Stimulated activated CD8-positive, alpha-beta memory T cell treated with anti-CD3 and anti-CD28 coated beads, Interleukin-15, amount 100 ng/mL, for 48 hours (primary cell): ENCODE measurements around the gene OR2T11.
"Not testable (repeated sequence)": the region's sequence is repeated elsewhere in the genome, so short reads cannot be mapped to it uniquely, and the experiment has no call there.

Source experiments
- DNase-seq, 2 donors: peaks; one replicate each; pipeline ENCODE4 v3.0.0-alpha.2; 2020; ENCODE audit warnings: low read depth in 2 of 2

Gene OR2T11, protein sequence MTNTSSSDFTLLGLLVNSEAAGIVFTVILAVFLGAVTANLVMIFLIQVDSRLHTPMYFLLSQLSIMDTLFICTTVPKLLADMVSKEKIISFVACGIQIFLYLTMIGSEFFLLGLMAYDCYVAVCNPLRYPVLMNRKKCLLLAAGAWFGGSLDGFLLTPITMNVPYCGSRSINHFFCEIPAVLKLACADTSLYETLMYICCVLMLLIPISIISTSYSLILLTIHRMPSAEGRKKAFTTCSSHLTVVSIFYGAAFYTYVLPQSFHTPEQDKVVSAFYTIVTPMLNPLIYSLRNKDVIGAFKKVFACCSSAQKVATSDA

DNA sequence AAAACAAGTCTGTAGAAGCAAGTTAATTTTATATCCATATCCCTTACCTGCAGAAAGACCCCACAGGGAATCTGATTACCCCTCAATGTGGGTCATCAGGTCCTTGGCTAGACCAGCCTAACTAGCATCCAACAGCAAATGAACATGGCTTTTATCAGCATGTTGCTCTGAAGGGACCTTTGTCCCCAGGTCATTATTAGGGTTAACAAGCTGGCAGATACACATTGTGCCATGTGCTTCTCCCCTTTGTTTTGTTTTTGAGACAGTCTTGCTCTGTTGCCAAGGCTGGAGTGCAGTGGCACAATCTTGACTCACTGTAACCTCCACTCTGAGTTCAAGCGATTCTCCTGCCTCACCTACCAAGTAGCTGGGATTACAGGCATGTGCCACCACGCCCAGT, at the start of gene OR2T11:
Gene OR2T11, minus strand, starts transcription at position 101 of the 400 bp plus-strand sequence. CDS start 7,963 bp downstream, outside the sequence.
- not testable (repeated sequence) for DNase-seq

DNA sequence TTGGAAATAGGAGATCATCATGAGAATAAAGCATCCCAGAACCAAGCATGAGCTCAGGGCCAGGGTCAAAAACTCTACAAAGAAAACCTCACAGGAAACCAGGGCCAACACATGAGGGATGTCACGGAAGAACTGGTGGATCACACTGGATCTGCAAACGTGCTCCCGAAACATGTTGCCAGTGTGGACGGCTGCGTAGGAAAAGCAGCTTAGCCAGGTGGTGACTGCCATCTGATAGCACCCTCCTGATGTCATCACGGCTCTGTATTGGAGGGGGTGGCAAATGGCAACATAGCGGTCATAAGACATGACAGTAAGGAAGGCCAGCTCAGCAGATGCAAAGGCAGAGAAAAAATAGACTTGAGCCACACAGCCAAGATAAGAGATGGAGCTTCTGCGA, 46.8 kb upstream of the OR2T11 start:
- no peak for DNase-seq

DNA sequence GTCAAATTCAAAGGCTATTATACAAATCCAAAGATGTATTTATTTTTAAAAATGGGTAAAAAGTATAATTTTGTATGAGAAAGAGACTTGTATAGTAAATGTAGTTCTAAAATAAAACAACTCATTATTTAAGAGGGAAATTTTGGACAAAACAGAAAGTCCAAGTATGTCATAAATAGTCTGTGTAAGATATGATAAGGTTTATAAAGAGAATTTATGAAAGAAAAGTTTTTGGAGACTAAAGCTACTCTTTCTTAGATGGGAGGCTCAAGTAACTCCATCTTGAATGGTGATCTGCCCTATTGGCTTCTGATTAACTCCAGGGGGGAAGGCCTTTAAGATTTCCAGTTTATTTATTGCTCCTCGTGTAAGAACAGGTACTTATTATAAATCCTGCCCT, 35.1 kb upstream of the OR2T11 start:
- no peak for DNase-seq

DNA sequence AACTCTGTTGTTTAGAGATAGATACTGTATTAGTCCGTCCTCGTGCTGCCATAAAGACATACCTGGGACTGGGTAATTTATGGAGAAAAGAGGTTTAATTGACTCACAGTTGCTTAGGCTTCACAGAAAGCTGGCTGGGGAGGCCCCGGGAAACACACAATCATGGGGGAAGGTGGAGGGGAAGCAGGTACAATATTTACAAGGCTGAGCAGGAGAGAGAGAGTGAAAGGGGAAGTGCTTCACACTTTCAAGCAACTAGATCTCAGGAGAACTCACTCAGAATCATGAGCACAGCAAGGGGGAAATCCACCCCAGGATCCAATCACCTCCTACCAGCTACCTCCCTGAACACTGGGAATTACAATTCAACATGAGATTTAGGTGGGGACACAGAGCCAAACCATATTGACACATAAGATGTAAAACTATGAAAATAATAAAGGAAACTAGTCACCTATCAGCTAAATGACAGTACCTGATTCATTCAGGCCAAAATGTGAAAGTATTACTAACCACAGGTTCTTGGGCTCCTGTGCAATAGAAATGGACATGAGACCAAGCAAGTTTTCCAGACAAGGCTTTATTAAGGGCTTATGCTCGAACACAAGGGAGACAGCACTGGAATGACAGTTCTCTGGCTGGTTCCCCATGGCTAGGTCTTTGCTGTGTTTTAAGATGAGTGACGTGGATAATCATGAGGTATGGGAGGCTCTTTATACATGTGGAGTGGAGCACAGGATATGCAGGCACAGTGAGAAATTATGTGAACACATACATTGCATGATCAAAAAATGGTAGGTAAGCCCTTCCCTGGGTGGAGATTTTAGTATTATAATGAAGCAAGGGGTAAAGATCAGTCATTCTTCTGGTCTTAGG, 28.8 kb upstream of the OR2T11 start:
- not testable (repeated sequence) for DNase-seq

DNA sequence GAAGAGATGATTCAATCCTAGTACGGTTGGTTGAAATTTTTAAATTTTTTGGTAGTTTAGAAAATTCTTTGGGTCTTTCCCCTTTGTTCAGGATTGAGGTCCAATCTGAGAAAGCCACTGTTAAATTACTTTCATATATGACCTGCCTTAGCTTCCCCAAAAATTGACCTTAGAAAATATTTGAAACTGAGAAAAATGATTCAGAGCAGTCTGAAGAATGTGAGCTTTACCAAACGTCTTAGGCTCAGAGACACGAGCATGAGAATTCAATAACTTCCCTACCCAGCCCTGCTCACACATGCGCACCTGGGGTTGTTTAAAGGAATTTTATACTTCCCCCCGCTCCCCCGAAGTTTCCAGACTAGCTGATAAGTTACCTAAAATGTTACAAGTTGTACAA, 21.9 kb upstream of the OR2T11 start:
- not testable (repeated sequence) for DNase-seq

DNA sequence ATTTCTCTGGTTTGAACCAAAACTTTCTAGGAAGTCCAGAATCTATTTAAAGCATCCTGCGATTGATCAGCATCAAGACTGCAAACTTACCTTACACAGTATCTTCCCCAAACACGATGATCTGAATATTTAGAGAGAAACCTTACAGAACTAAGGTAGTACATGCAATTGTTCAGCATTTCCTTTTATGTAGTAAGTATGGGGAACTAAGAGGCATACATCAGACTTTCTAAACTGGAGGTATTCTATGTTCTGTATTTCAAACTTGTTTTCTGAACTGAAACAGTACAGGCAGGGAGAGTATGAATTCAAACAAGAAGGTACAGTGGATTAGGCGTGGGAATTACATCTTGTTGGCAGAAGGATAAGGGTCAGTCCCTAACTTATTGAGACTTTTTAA, 20.5 kb upstream of the OR2T11 start, which contains the start of gene OR2T27:
Gene OR2T27, minus strand, starts transcription at position 175 of the 400 bp plus-strand sequence. CDS start 4,644 bp downstream, outside the sequence.
- not testable (repeated sequence) for DNase-seq

DNA sequence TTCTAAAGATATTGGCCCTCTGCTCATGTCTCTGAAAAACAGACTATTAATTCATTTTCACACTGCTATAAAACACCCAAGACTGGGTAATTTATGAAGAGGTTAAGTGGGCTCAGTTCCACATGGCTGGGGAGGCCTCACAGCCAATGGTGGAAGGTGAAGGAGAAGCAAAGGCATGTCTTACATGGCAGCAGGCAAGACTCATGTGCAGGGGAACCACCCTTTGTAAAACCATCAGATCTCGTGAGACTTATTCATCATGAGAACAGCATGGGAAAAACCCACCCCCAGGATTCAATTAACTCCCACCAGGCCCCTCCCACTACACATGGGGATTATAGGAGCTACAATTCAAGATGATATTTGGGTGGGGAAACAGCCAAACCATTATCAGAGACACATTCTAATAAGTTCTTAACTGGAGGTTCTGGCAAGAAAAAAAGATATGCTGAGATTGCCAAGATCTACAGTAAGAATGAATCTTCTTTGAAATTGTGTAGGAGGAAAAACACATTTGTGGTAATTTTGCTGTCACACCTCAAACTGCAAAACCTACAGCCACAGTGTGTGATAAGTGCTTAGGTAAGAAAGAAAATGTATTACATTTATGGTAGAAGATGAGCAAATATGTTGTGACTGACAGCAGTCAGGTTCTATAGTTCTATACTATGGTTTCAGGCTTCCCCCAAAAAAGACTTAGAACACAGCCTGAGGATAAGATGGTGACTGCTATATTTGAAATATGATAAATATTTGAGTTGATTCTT, 14.1 kb upstream of the OR2T11 start:
- DNase-seq = not testable (repeated sequence)

DNA sequence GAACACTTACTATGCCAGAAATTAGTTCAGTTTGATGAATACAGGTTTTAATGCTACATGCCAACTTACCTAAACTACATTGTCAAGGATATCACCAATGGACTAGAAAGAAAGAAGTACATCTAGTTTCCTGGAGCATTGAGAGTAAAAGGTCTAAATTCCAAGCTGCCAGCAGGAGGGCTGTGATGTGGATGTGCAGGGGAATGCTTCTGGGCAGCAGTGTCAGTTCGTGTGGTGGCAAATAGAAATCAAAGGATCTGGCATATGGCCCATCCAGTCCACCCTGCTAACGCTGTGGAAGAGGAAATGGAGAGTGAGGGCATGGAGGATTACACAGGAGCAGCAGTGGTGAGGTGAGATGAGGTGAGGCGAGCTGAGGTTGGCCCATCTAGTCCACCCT, 10.3 kb upstream of the OR2T11 start, which contains the start of gene OR2T35:
Gene OR2T35, minus strand, starts transcription at position 101 of the 400 bp plus-strand sequence. CDS start 6,020 bp downstream, outside the sequence.
- DNase-seq = not testable (repeated sequence)

DNA sequence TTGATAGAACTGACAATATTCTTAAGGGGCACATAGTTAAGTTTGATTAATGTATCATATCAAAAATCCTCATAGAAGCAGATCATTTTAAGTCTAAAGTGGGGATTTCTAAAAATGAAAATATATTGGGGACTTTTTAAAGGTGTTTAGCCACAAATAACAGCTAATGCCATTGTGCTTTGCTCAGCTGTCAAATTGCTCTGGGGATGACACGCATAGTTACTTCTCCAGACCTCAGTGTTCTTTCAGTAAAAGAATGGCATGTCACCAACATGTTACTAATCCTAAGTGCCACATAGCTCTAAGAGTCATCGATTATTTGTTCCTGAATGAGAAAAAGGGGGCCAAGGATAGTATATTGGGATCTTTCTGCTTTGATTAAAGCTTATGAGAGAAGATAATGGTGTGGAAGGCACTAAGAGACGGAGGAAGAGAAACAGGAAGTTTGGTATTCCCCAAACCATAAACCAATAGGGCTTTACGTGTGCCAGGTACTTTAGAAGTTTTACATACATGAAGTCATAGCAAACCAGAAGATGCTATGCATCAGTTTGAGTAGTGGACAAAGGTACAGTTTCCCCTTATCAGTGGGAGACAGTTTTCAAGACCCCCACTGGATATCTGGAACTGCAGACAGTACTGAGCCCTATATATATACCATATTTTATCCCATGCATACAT, 8.2 kb upstream of the OR2T11 start:
- not testable (repeated sequence) for DNase-seq

DNA sequence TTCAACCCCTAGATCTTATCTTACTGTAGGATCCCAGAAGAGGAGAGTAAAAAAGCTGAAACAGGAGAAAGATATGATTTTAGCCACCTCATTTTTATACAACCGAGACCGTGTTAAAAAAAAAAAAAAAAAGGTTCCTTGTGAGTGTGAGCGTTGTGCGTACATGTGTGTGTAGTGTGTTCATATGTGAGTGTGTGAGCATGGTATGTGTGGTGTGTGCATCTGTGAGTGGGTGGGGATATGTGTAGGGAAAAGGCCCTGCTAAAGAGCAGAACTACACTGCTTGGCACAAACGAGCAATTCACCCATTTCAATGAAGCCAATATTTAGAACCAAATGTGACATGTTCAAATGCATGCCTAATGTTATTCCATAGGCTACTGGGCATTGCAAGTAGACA, 6.7 kb upstream of the OR2T11 start:
- not testable (repeated sequence) for DNase-seq

DNA sequence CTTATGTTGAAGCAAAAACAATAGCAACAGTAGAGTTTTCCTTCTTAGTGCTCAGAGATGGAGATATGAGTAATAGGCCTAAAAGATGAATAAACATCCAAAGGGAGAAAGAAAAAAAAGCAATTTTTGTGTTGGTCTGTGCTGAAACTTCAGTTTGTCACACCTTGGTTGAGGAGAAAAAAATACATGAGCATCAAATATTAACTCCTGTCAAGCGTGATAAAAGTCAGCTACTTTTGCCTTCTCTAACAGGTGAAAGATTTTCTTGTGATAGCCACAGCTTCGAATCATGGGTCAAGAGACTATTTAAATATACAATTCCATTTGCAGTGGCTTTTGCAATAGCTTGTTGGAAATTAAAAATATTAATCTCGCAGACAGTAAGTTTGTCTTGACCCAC, 6.0 kb upstream of the OR2T11 start:
- DNase-seq = not testable (repeated sequence)

DNA sequence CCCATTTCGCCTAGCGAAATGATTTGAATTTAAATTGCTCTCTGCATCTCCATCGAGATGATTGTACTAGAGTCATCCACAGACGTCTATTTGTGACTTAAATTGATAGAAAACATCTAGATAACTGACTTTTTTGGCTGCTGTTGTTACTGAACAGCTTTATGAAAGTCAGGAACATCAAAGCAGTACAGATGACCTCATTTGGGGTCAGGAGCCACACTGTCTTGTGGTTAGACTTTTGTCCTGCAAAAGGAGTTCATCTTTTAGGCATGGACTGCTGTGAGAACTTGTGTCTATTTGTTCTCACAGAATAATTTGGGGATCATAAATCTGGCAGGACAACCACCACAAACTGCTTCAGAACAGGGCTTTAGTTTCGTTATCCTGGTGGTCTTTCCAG, 4.8 kb upstream of the OR2T11 start:
- not testable (repeated sequence) for DNase-seq

DNA sequence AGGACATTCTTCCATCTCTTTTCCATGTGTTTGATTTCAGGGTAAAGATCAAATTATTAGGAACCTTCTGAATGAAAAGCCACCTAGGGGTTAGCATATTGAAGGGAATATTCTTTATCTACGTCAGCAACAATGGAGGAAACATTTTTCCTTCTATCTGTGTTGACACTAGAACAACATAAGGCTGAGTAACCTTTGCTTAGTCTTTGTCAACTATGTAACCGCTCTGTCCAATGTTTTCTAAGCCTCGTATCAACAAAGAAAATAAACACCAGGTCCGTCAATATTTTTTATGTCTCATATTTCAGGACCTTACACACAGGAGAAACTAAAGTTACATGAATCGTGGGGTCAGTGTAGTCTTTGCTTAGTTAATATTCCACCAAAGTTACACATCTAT, 1.7 kb upstream of the OR2T11 start:
- DNase-seq = not testable (repeated sequence)

DNA sequence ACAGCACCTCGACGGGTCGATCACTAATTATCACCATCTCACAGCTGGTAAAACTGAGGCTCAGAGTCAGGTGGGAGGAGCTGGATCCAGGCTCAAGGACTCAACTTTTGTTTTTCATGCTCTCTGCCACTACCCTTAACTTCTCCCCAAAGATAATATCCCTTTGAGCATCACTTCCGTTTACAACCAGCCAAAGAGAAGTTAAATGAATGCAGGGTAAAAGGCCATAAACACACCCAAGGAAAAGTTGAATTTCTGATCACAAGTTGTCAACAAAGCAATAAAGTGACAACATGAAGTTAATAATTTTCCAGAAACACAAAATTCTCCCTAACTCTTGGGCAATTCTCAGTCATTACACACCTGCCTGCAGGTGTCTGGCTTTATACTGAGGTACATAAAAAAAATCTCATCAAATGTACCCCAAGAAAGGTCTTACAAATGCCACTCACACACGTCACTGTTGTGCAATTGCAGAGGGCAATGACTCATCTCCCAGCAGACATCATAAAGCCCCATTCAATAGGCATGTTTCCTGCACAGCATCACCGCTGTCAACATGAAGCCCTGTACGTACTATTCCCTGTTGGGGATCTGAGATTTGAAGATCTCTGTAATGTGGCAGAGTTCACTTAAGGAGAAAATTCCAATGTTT, 3.4 kb downstream of the OR2T11 start:
- no peak for DNase-seq

DNA sequence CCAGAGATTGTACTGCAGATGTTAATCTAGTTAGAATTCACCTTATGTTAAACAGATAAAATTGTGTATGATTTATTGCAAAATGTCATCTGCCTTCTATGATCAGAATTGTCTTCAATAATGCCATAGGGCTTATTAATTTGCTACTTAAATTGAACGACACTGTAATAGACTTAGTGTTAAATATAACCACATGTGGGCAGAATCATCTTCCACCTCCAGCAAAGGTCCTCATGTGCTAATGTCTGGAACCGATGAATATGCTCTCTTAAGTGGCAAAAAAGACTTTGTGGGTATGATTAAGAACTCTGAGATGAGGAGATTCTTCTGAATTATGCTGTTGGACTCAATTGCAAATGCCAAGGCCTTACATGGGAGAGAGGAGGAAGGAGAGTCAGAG, 4.3 kb downstream of the OR2T11 start:
- no peak for DNase-seq

DNA sequence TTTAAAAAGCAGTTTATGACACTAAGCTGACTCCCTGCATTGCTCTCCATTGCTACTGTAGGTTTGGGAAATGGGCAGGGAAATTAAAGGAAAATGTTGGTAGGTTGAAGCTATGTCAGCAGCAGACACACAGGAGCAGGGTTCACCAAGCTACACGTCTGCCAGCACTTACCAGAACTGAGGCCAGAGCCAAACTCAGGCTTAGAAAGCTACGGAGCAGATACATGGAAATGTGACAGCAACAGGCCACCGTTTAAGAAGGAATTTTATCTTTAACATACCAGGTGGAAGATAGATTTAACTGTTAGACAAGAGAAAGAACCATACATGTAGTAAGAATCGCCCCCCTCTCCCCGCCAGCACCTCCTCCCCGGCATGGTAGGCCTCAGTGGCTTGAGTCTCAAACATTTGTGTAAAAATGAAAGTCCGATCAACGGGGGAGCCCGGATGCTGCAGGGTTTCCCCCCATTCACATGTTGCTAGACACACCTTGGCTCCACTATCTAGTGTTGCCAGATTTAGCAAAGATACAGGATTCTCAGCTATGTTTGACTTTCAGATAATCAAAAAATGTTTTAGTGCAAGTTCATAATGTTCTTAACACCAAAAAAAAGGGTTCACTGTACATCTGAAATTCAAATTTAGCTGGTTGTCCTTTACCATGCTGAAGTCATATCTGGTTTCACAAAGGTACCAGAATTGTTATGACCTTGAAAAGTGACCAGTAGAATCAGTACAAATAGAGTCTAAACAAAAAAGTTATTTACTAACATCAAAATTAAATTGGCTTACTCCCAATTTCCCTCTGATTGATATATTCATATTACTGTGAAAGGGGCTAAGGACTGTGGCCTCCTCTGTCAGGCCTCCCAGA, 6.7 kb downstream of the OR2T11 start:
- DNase-seq = no peak

DNA sequence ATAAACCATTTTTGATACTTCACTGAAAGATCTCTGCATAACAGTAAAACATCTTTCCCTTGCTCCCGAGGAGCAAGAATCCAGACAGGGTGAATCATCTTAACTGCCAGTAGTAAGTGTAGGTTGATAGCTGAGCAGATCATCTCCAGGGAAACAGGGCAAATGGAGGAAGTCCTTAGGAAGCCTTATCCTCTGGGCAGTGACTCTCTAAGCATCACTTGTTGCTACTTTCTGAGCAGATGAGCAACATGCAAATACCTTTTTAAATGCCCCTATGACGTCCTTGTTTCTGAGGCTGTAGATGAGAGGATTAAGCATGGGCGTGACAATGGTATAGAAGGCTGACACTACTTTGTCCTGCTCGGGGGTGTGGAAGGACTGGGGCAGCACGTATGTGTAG, 8.9 kb downstream of the OR2T11 start:
- no peak for DNase-seq

DNA sequence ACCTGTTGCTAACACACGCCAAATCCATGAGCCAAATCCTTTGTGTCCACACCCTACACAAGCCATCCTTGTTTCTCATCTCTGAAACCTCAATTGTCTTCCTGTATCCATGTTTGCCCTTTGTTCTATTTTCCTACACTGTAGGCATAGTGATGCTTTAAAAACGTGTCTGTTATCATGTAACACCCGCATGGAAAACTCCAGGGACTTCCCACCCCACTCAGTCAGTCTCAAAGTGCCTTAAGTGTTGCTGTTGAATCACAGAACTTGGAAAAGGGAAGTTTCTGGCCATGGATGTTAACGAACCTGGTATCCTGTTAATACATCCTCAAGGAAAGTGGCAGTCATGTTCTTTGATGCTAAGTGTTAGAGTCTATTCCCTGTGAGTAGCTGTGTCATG, 9.7 kb downstream of the OR2T11 start:
- no peak for DNase-seq

DNA sequence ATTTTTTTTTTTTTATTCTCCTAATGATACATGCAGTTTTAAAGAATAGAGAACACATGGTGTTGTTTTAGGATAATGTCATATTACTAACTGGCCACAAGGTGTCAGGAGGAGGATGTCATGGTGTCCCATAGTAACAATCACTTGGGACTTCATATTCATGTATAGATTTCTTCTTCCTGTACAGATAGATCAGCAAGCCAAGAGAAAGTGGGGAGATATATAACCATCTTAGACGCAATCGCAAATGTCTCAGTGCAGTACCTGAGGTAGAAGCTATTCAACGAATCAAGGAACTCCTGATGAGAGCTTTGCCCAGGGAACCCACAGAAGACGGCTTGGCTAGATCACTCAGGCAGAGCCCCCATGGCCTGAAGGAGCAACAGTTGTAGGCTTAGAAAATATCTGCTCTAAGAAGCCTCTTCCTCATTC, 12.3 kb downstream of the OR2T11 start:
- no peak for DNase-seq

DNA sequence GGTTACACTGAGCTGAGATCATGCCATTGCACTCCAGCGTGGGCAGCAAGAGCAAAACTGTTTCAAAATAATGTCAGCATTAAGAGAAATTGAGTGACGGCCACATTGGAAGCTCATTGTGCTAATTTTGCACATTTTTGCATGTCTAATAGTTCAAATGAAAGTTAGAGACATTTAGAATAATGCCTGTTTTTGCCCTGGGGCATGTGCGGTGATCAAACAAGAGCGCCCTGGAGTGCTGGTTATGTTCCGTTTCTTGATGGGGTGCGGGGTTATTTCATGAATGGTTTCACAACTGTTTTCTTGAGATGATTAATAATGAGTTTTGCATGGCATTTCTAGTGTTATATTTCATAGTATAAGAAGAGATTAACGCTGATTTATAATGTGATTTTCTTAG, 13.1 kb downstream of the OR2T11 start:
- no peak for DNase-seq
